Measurements from ENCODE around the gene CCDC50. TPM values are rescaled to one million over a fixed set of nuclear protein-coding genes. Genes with fewer than 3 reads are reported as not detected.

Gene CCDC50, protein sequence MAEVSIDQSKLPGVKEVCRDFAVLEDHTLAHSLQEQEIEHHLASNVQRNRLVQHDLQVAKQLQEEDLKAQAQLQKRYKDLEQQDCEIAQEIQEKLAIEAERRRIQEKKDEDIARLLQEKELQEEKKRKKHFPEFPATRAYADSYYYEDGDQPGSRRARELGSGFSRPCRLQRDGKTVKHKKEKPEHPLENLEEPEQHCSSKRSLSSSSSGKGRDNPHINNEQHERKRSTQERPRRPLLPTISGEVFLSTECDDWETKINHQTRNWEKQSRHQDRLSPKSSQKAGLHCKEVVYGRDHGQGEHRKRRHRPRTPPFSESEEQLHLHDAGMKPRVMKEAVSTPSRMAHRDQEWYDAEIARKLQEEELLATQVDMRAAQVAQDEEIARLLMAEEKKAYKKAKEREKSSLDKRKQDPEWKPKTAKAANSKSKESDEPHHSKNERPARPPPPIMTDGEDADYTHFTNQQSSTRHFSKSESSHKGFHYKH
- 136 and 208 TPM in 2 replicates for total RNA-seq

DNA sequence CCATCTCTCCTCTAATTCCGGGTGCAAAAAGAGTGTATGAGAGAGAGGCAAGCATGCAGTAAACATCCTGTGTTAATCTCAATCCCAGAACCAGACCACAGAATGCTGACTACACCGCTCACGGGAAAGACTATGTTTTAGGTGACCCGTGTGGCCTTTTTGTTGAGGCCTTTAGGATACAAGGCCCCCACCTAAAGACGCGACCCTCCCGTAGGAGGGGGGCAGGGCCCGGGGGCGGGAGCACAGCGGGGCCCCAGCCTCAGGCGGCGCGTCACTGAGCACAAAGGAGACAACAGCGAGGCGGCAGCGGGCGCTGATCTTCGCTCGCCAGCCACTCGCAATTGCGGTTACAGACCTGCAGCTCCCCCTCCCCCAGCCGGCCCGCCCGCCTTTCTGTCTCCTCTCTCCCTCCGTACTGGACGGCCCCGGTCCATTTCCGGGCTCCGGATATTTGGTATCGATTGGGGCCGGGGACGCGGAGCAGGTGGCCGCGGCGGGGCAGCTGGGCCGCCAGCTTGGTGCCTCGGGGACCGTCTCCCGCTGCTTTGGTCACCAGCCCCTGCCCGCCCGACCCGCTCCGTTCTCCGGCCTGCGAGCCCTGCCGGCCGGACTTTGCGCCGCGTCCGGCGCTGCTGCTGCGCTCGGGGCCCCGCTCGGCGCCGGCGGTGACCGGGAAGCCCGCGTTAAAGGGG lies at the start of gene CCDC50:
TSS of gene CCDC50 (plus strand) at position 433 of the 692 bp plus-strand sequence. CDS start 281 bp downstream, outside the sequence.

DNA sequence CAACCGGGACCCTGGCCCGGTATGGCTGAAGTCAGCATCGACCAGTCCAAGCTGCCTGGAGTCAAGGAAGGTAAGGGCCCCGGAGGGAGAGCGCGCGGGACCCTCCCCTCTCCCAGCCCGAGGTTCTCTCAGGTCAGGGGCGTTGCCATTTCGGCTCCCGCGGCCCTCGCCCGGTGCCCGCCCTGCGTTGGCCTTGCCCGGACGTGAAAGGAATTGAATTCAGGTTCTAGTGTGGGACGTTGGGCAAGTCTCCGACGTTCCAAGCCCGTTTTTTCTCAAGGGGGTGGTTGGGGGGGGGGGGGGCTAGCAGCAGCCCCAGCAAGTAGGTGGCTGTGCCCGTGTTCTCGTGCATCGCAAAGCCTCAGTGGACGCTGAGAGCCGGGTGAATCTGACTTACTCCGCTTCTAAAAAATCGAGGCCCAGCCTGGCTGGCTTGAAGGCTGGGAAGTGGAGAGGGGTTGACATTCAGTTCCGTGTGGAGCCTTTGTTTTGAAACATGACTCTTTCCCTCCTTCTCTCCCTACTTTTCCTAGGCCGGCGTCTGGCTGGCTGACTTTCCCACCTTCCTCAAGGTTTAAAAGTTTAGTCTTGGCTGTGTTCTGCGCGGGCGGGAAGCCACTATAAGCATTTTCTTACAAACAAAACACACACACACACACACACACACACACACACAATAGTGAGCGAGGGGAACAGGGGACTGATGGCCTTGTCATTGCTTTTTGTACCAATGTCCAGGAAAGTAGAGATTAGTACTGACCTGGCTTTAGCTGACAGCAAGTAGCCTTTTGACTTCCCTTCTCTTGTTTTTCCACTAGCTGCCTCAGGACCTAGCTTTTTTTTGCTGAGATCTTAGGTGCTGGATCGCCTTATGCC lies 698 bp downstream of the CCDC50 start, which contains the start of gene UTS2B:
TSS of gene UTS2B (minus strand) at position 873 of the 876 bp plus-strand sequence. CDS start 48,337 bp downstream, outside the sequence.

Other genes with a start within 250 kb of the CCDC50 start
- not detected in 2 replicates for gene OSTN, start 130.2 kb upstream of the CCDC50 start, total RNA-seq
- 0.56 TPM in 1 of 2 replicates, not detected in the other for gene UTS2B, start 1.1 kb downstream of the CCDC50 start, total RNA-seq
- not detected in 2 replicates for gene PYDC2, start 131.8 kb downstream of the CCDC50 start, total RNA-seq

Measured in endothelial cell of coronary artery (primary cell).